SK-N-SH (cell line): Measurements from ENCODE around the gene NEK9. TPM values are rescaled to one million over a fixed set of nuclear protein-coding genes. Genes with fewer than 3 reads are reported as not detected.

Source experiments
- CTCF ChIA-PET: fragments of 300-600, 350-600 bp; formaldehyde crosslinking; extraction: SDS; loops from one replicate; lab custom pipeline; 2021; lab: Yijun Ruan, JAX
- POLR2A ChIA-PET: fragments of 350-600 bp; sonication (Branson Sonifier 250); formaldehyde crosslinking; extraction: SDS; loops from one replicate; lab custom pipeline; 2020; ENCODE audit warnings: antibody characterized with exemption, inconsistent platforms; lab: Yijun Ruan, JAX
- DNase-seq: peaks from one replicate; pipeline ENCODE4 v3.0.0; 2012
- H2AFZ ChIP-seq: fragments of 200-600 bp; sonication (generic); 2 replicates; pipeline ENCODE4 v1.8.1; 2016; ENCODE audit warnings: antibody characterized with exemption, mild to moderate bottlenecking, low read depth
- H3F3A ChIP-seq: fragments of 200-600 bp; sonication (generic); replicated peaks from 2 replicates; pipeline ENCODE3; 2016; ENCODE audit warnings: antibody characterized with exemption, mild to moderate bottlenecking; ENCODE audit not compliant: insufficient read depth
- H3K27ac ChIP-seq, 2 experiments: fragments of 200-500 bp in 1 of 2; fragments of 200-600 bp in 1 of 2; sonication (Bioruptor generic) in 1 of 2; sonication (generic), shearing (Covaris generic) in 1 of 2; 2 replicates each; pipeline versions ENCODE4 v1.5.1 to v1.6.1; 2014 to 2016; ENCODE audit warnings: low read depth in 2 of 2, inconsistent platforms in 1 of 2, low read length in 1 of 2, mild to moderate bottlenecking in 1 of 2, mixed read lengths in 1 of 2
- H3K27me3 ChIP-seq: fragments of 200-600 bp; sonication (generic), shearing (Covaris generic); 2 replicates; pipeline ENCODE4 v1.6.1; 2016; ENCODE audit warnings: mixed run types; ENCODE audit not compliant: insufficient read depth
- H3K36me3 ChIP-seq, 2 experiments: fragments of 200-500 bp in 1 of 2; fragments of 200-600 bp in 1 of 2; sonication (Bioruptor generic) in 1 of 2; sonication (generic) in 1 of 2; replicated peaks in 1 of 2; 2 replicates each; pipeline versions ENCODE3 to v1.5.1; 2014 to 2016; ENCODE audit warnings: low read length in 1 of 2, mild to moderate bottlenecking in 1 of 2; ENCODE audit not compliant: insufficient read depth in 2 of 2, control insufficient read depth in 1 of 2
- H3K4me1 ChIP-seq, 2 experiments: fragments of 200-500 bp in 1 of 2; fragments of 200-600 bp in 1 of 2; sonication (Bioruptor generic) in 1 of 2; sonication (generic), shearing (Covaris generic) in 1 of 2; 2 replicates each; pipeline versions ENCODE4 v1.5.1 to v1.6.1; 2014 to 2016; ENCODE audit warnings: low read depth in 1 of 2, low read length in 1 of 2, mixed run types in 1 of 2; ENCODE audit not compliant: insufficient read depth in 2 of 2, control insufficient read depth in 1 of 2
- H3K4me2 ChIP-seq: fragments of 200-600 bp; sonication (generic), shearing (Covaris generic); 2 replicates; pipeline ENCODE4 v1.6.1; 2017; ENCODE audit warnings: mixed run types
- H3K4me3 ChIP-seq, 2 experiments: fragments of 200-500 bp in 1 of 2; fragments of 200-600 bp in 1 of 2; sonication (Bioruptor generic) in 1 of 2; sonication (generic), shearing (Covaris generic) in 1 of 2; 2 replicates each; pipeline versions ENCODE4 v1.5.1 to v1.8.1; 2014 to 2016; ENCODE audit warnings: low read depth in 2 of 2, inconsistent platforms in 1 of 2, low read length in 1 of 2, mild to moderate bottlenecking in 1 of 2, mixed read lengths in 1 of 2, moderate library complexity in 1 of 2
- H3K79me2 ChIP-seq: fragments of 200-600 bp; sonication (generic); 2 replicates; pipeline ENCODE4 v1.8.1; 2017; ENCODE audit warnings: mild to moderate bottlenecking; ENCODE audit not compliant: insufficient read depth
- H3K9ac ChIP-seq: fragments of 200-600 bp; sonication (generic); 2 replicates; pipeline ENCODE4 v1.6.1; 2017; ENCODE audit warnings: mixed run types
- H3K9me2 ChIP-seq: fragments of 200-600 bp; sonication (generic); 2 replicates; pipeline ENCODE4 v1.6.1; 2017; ENCODE audit warnings: mixed run types
- H3K9me3 ChIP-seq: fragments of 200-600 bp; sonication (generic); 2 replicates; pipeline ENCODE4 v1.6.1; 2017; ENCODE audit warnings: mixed run types, mild to moderate bottlenecking, moderate library complexity
- H4K20me1 ChIP-seq: fragments of 200-600 bp; sonication (generic); 2 replicates; pipeline ENCODE4 v1.6.1; 2017; ENCODE audit warnings: mild to moderate bottlenecking, mixed run types; ENCODE audit not compliant: insufficient read depth
- CHD2 ChIP-seq: fragments of 150-350 bp; IDR thresholded peaks from 2 replicates; pipeline ENCODE4 v1.6.1; 2018; ENCODE audit warnings: low read length; ENCODE audit not compliant: partially characterized antibody
- CTCF ChIP-seq: fragments of 200-600 bp; sonication (generic); IDR thresholded peaks from 2 replicates; pipeline ENCODE4 v1.6.1; 2017; ENCODE audit warnings: antibody characterized with exemption, mild to moderate bottlenecking, moderate library complexity
- ELF1 ChIP-seq: IDR thresholded peaks from 2 replicates; pipeline ENCODE4 v1.4.0; 2012
- EP300 ChIP-seq, 2 experiments: IDR thresholded peaks; 2 replicates each; pipeline versions ENCODE4 v1.4.0 to v1.6.1; 2012; ENCODE audit warnings: borderline replicate concordance in 1 of 2, low read depth in 1 of 2, low read length in 1 of 2
- FOSL2 ChIP-seq: IDR thresholded peaks from 2 replicates; pipeline ENCODE4 v1.4.0; 2012; ENCODE audit warnings: low read depth, mild to moderate bottlenecking, moderate library complexity, borderline replicate concordance
- FOXM1 ChIP-seq: IDR thresholded peaks from 2 replicates; pipeline ENCODE4 v1.4.0; 2012; ENCODE audit warnings: low read depth, mild to moderate bottlenecking
- GABPA ChIP-seq: IDR thresholded peaks from 2 replicates; pipeline ENCODE4 v1.4.0; 2012; ENCODE audit warnings: low read depth, mild to moderate bottlenecking
- GATA2 ChIP-seq: sonication (generic); formaldehyde crosslinking; IDR thresholded peaks from 2 replicates; pipeline ENCODE4 v1.5.0; 2020; ENCODE audit warnings: mild to moderate bottlenecking, missing genetic modification reagents
- JUND ChIP-seq: IDR thresholded peaks from 2 replicates; pipeline ENCODE4 v1.4.0; 2012
- MXI1 ChIP-seq: IDR thresholded peaks from 2 replicates; pipeline ENCODE4 v1.6.1; 2012; ENCODE audit warnings: mild to moderate bottlenecking, low read depth, low read length, improper control_type of control experiment
- NRF1 ChIP-seq: IDR thresholded peaks from 2 replicates; pipeline ENCODE4 v1.6.1; 2012; ENCODE audit warnings: low read depth, mild to moderate bottlenecking, low read length
- PBX3 ChIP-seq: IDR thresholded peaks from 2 replicates; pipeline ENCODE4; 2012
- POLR2AphosphoS5 ChIP-seq: IDR thresholded peaks from 2 replicates; pipeline ENCODE4 v1.6.1; 2012; ENCODE audit warnings: low read depth, low read length
- RAD21 ChIP-seq: IDR thresholded peaks from 2 replicates; pipeline ENCODE4 v1.6.1; 2012; ENCODE audit warnings: mild to moderate bottlenecking, low read length
- REST ChIP-seq: IDR thresholded peaks from 2 replicates; pipeline ENCODE4 v1.6.1; 2012; ENCODE audit warnings: mild to moderate bottlenecking, low read depth, low read length, moderate library complexity
- SIN3A ChIP-seq: IDR thresholded peaks from 2 replicates; pipeline ENCODE4 v1.6.1; 2012; ENCODE audit warnings: low read depth, mild to moderate bottlenecking, low read length, moderate library complexity, borderline replicate concordance
- SMC3 ChIP-seq: IDR thresholded peaks from 2 replicates; pipeline ENCODE4 v1.6.1; 2012; ENCODE audit warnings: low read depth, low read length, improper control_type of control experiment
- TEAD4 ChIP-seq: IDR thresholded peaks from 2 replicates; pipeline ENCODE4 v1.4.0; 2012; ENCODE audit warnings: mild to moderate bottlenecking, borderline replicate concordance; ENCODE audit not compliant: insufficient read depth
- WGBS: methylation state at CpG from one replicate; pipeline ENCODE4 v1.1.6; 2017; ENCODE audit warnings: low lambda C conversion rate; 5-methylcytosine and 5-hydroxymethylcytosine counted together
- polyA plus RNA-seq, 3 experiments: library from polyadenylated mRNA; depleted of rRNA; stranded (reverse); fragments of >200 nt; gene quantifications; 2 replicates each; pipeline ENCODE4 v1.2.3, GENCODE V29; 2012
- TF ChIP-seq, protein P1 (sequence below): fragments of 150-350 bp; IDR thresholded peaks from 2 replicates; pipeline ENCODE4 v1.6.1; 2016; ENCODE audit warnings: mild to moderate bottlenecking, low read depth, low read length
- TF ChIP-seq, protein P2 (sequence below): fragments of 150-350 bp; IDR thresholded peaks from 2 replicates; pipeline ENCODE4 v1.6.1; 2017; ENCODE audit warnings: antibody characterized with exemption, low read length, low read depth, borderline replicate concordance

Gene NEK9
- polyA plus RNA-seq, 1 of the 3 experiments (the other 2 are of a cell fraction), result 48.1 TPM

DNA sequence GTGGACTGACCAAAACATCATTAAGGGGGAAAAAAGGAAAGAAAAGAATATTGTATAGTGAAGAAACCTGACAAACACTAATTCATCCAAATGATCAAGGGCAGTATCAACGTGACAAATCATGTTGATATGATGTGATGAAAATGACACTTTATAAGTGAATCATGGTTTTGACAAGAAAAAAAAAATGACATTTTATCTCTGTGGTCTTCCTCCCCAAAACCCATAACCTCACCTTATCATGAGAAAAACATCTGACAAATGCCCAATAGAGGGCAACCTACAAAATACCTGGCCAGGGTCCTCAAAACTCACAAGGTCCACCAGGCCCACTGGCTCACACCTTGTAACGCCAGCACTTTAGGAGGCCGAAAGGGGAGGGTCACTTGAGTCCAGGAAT, 35.8 kb upstream of the NEK9 start:
- peaks cover 94% of the 10 kb centered on the region for H4K20me1 ChIP-seq
- no peak overlapping the region for H3K4me2 ChIP-seq
- POLR2A ChIA-PET, result no interaction called here
- H3K9ac ChIP-seq, result no peak overlapping the region
- H3K27ac ChIP-seq, result no peak overlapping the region
- H3K4me1 ChIP-seq, result no peaks in the 10 kb centered on the region; a peak in 1 of 4 replicates
- peaks cover 0 to 6% of the 10 kb centered on the region in 2 experiments for H3K36me3 ChIP-seq
- CTCF ChIA-PET, result interaction anchor here (1.2 kb wide), 1 partner anchor 9 kb away, joined by 3 read pairs; no protein-coding TSS in a partner anchor
- peaks cover 97% of the 10 kb centered on the region for H3K79me2 ChIP-seq
- no peak for DNase-seq
- TF ChIP-seq JUND (no peak), GABPA (no peak), PBX3 (no peak), SMC3 (no peak), FOSL2 (no peak), REST (no peak), CHD2 (no peak), NRF1 (no peak), RAD21 (no peak), POLR2AphosphoS5 (no peak), ELF1 (no peak), CTCF (no peak), EP300 (IDR thresholded peaks at IDR 0.05; ENCODE audit: borderline replicate concordance in 1 of 2, low read depth in 1 of 2, low read length in 1 of 2) (no peak), FOXM1 (no peak), SIN3A (no peak), MXI1 (no peak), GATA2 (CRISPR knock-in tag) (no peak), TEAD4 (no peak)
- TF ChIP-seq, protein P1, sequence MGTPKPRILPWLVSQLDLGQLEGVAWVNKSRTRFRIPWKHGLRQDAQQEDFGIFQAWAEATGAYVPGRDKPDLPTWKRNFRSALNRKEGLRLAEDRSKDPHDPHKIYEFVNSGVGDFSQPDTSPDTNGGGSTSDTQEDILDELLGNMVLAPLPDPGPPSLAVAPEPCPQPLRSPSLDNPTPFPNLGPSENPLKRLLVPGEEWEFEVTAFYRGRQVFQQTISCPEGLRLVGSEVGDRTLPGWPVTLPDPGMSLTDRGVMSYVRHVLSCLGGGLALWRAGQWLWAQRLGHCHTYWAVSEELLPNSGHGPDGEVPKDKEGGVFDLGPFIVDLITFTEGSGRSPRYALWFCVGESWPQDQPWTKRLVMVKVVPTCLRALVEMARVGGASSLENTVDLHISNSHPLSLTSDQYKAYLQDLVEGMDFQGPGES, result no peak
- TF ChIP-seq, protein P2, sequence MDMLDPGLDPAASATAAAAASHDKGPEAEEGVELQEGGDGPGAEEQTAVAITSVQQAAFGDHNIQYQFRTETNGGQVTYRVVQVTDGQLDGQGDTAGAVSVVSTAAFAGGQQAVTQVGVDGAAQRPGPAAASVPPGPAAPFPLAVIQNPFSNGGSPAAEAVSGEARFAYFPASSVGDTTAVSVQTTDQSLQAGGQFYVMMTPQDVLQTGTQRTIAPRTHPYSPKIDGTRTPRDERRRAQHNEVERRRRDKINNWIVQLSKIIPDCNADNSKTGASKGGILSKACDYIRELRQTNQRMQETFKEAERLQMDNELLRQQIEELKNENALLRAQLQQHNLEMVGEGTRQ, result no peak
- peaks cover 5% of the 10 kb centered on the region for H3F3A ChIP-seq
- H3K9me2 ChIP-seq, result no peaks in the 10 kb centered on the region
- H2AFZ ChIP-seq, result no peak overlapping the region
- H3K9me3 ChIP-seq, result no peaks in the 10 kb centered on the region
- WGBS, result 91% methylated on average over 3 of the region's 3 CpGs
- no peak overlapping the region for H3K4me3 ChIP-seq
- H3K27me3 ChIP-seq, result no peaks in the 10 kb centered on the region
